HG02981 (cell line): ENCODE data around the gene AOAH.
"Not testable (repeated sequence)": the region's sequence is repeated elsewhere in the genome, so short reads cannot be mapped to it uniquely, and the experiment has no call there.

Experiments
- ATAC-seq: cut with Tn5 transposase; IDR thresholded peaks from one replicate; pipeline ENCODE4 v1.9.1; 2021; ENCODE audit warnings: mild to moderate bottlenecking, moderate library complexity; ENCODE audit not compliant: unreplicated experiment

The AOAH gene

GRCh38 chr7:36736899-36737211 lies 12.6 kb upstream of the AOAH start:
- peak; percentile 90 for ATAC-seq

DNA sequence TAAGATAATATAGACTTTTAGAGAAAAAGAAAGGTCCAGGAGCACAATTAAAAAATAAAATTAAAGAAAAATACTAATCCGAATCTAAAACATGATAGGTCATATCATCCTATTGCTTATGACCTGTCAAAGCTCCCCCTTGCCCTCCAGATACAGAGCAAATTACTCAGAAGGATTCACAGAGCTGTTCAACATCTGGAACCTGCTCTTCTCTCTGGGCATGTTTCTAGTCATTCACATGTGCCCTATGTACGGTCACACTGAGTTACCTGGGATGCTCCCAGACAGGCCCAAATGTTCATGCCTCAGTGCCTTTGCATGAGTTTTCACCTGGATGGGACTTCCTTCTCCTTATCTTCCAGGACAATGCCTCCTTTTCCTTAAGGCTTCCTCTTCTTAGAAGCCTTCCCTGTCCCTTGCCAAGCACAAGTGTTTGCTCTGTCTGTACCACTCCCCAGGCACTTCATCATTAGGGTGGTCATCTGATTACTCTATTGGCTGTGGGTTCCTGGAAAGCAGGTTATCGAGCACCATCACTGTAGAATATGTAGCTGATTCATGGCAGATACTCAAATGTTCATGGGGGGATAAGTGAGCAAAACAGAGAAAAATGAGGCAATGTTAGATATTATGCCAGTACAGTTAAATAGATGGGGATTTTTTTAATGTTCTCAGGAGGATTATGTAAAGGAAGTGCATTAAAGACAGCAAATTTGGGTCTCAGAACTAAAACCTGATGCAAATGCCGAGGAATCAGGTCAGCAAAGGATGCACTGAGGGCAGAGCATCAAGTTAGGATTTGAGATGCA lies 12.0 kb upstream of the AOAH start:
- no peak for ATAC-seq

GRCh38 chr7:36735172-36735571 lies 10.9 kb upstream of the AOAH start:
- no peak for ATAC-seq

- ATAC-seq = no peak
Measured at GRCh38 chr7:36734731-36735130, 10.4 kb upstream of the AOAH start.

GRCh38 chr7:36733411-36733810 lies 9.1 kb upstream of the AOAH start:
- no peak for ATAC-seq

GRCh38 chr7:36732806-36733205 lies 8.5 kb upstream of the AOAH start:
- no peak for ATAC-seq

GRCh38 chr7:36730046-36730445 lies 5.8 kb upstream of the AOAH start:
- ATAC-seq = no peak

GRCh38 chr7:36728143-36728542 lies 3.8 kb upstream of the AOAH start:
- no peak for ATAC-seq

DNA sequence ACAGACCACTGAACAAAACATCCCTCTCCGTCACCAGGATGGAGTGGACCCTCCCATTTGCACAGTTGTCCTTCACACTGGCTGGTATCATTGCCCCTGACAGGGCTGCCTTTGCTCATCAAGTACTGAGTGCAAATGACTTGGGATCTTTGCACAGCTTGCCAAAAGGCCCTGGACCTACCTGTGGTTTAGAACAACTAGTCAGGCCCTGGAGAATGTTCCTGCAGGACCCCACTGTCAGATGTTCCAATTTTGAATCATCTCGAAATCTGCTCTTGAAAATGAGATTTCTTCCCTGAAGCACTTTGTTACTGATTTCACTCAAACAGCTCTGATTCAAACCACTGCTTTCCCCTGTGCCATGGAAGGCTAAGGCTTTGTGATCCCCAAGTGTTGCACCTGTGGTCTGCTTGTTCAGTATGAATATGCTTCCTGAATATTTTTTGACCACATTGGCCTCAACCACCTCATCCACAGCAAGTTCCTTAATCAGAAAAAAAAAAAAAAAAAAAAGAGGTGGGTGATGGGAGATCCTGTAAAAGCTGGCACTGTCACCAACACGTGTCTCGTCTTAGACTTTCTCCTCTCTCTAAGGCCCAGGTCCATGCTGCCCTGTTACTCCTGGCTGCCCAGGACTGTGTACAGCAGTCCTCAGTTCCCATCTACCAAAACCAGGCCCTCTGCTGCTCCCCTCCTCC lies 2.7 kb upstream of the AOAH start:
- no peak for ATAC-seq

DNA sequence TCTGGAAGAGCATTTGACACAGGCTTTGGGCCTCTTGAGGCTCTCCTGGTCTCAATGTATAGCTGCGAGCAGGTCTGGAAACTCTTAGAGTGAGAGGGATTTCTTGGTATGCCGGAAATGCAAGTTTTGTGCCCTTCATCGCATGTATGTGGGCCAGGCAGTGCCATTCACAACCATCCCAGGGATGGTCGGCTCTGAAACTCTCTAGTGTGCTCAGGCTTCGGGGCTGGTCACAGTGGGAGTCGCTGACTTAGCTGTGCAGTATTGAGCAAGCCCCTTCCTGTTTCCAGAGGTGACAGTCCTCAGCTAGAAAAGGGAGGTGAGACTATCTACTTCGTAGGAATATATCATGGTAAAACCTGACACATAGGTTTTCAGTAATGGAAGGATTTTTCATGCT lies 2.0 kb upstream of the AOAH start:
- no peak for ATAC-seq

DNA sequence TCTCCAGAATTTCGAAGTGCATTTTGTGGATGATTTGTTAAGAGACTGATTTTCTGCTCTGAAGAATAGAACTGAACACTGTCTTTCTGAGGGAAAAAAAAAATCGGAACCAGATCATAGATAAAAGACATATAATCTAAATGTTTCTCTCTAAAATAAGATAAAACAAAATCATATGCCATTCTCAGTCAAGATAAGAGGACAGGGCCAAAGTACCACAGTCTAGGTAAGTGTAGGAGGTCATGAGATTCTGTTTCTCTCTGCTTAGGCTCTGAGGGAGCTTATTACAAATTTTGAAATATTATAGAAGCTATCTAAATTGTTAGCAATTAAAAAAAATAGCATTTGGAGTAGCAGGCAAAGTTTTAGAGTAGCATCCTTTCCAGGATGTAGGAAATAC lies 702 bp upstream of the AOAH start:
- no peak for ATAC-seq

DNA sequence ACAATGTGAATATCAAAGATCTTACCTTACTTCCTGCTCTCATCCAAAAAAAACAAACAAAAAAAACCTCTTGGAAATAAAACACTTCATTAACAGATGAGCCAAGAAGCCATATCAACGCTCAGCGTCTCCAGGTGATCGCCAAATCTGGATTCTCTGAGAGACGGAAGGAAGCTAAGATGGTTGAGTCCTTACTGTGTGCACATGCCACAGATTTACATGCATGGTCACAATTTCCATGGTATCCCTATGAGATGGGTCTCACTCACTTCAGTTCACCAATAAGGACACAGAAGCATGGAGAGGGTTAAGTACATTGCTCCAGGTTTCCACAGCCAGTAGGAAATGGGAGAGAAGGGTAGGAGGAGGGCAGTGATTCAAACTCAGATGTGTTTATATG lies 1.0 kb downstream of the AOAH start:
- no peak for ATAC-seq

DNA sequence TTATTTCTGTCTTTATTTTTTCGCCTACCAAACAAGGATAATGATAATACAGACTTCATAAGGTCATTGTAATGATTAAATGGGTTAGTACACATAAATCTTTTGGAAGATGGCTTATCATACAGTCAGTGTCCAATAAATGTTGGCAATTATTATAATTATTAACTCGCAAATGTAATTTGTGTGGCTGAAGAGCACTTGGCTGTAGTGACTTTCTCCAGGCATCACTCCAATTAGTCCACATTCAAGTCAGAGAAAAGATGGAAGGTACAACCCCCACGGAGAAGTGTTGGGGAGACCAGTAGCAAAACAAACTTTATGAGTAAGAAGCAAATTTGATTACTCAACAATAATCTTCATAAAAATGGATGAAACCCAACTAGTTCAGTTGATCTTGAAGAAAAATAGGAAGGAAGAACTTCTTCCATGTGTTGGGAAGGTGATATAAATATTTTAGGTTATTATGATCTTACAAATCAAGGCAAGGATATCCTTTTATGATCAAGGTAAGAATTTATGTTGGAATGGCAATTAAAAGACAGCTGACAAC lies 5.1 kb downstream of the AOAH start:
- no peak for ATAC-seq

- ATAC-seq = no peak
Measured at GRCh38 chr7:36717586-36717985, 6.7 kb downstream of the AOAH start.

DNA sequence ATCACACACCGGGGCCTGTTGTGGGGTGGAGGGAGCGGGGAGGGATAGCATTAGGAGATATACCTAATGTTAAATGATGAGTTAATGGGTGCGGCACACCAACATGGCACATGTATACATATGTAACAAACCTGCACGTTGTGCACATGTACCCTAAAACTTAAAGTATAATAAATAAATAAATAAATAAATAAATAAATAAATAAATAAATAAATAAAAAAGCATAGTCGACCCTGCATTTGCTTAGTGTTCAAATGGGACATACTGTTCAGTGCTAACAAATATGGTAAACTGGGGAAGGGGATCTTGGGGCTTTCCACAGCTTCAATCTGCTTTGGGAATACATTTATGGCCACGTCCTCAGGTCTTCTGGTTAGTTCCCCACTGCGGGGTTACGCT lies 7.5 kb downstream of the AOAH start:
- not testable (repeated sequence) for ATAC-seq

GRCh38 chr7:36712015-36712414 lies 12.3 kb downstream of the AOAH start:
- ATAC-seq = no peak

DNA sequence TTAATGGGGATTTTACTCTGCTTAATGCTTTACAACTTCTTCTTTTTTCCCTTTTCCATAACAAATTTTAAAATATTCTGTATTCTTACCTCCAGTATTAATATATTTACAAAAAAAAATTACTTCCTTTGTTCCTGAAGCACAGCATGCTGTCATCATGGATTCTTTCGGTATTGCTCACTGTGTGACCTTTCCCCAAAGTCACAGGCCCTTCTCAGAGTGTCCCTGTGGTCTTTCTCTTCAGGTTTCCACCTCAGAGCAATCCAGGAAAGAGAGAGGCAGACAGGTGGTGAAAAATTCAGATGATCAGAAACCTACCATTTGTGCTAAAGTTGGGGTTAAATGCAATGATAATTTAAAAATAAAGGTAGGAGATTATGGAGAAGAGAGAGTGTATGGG lies 13.0 kb downstream of the AOAH start:
- no peak for ATAC-seq

GRCh38 chr7:36710186-36710791 lies 14.0 kb downstream of the AOAH start:
- ATAC-seq = no peak

- ATAC-seq = no peak
Measured at GRCh38 chr7:36708767-36709166, 15.5 kb downstream of the AOAH start.

GRCh38 chr7:36707898-36708297 lies 16.4 kb downstream of the AOAH start:
- no peak for ATAC-seq

- no peak for ATAC-seq
Measured at GRCh38 chr7:36707465-36707864, 16.8 kb downstream of the AOAH start.

DNA sequence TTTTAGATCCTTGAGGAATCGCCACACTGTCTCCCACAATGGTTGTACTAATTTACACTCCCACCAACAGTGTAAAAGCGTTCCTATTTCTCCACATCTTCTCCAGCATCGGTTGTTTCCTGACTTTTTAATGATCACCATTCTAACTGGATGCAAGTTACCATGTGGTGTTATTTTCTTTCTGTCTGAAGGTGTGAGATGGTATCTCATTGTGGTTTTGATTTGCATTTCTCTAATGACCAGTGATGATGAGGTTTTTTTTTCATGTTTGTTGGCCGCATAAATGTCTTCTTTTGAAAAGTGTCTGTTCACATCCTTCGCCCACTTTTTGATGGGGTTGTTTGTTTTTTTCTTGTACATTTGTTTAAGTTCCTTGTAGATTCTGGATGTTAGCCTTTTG lies 20.4 kb downstream of the AOAH start:
- not testable (repeated sequence) for ATAC-seq
